ENCODE data around the gene ZNF423.

Gene ZNF423

DNA sequence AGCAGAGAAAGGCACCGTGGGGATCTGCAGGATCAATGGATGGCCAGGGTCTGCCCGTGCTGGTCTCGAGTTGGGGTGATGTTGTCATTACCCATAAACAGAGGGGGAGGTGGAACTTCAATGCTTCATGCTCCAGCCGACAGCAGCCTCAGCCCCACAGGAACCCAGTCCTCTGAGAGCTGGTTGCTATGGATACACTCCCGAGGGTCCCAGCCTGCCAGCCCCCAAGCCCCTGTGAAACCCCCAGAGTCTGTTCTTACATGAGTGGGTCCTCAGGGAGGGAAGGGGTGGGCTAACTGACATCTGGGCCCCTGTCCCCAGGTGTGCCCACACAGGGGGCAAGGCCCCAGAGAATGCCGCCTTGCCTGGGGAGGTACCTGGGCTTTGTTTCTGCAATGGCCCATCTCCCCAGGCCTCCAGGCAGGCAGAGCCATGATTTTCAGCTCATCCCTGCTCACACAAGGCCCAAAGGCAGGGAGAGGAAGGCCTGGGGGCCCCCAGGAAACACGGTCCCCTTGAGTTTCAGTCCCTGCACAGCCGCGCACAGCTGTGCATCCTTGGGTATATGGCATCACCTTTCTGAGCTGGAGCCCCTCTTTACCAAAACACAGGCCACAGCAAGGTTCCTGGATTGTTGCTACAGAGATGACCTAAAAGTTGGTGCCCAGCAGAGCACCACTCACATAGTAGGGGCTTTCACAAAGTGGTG is 223.7 kb downstream of the ZNF423 start:
- H3K36me3 ChIP-seq = peaks cover 48% of the 10 kb centered on the region
- H3K4me3 ChIP-seq = peak overlapping the region; percentile 37
- TF ChIP-seq Cebpa-rat (IDR thresholded peaks at IDR 0.05) = no peak
- peak overlapping the region; percentile 87 for H3K27ac ChIP-seq
- peaks cover 72% of the 10 kb centered on the region for H3K4me1 ChIP-seq
- H4K20me1 ChIP-seq = no peaks in the 10 kb centered on the region
- H3K9me3 ChIP-seq = peaks cover 23% of the 10 kb centered on the region
- H3K27me3 ChIP-seq = no peaks in the 10 kb centered on the region
- peak overlapping the region; percentile 86 for H3K4me2 ChIP-seq
- H3K9ac ChIP-seq = peak overlapping the region; percentile 62

DNA sequence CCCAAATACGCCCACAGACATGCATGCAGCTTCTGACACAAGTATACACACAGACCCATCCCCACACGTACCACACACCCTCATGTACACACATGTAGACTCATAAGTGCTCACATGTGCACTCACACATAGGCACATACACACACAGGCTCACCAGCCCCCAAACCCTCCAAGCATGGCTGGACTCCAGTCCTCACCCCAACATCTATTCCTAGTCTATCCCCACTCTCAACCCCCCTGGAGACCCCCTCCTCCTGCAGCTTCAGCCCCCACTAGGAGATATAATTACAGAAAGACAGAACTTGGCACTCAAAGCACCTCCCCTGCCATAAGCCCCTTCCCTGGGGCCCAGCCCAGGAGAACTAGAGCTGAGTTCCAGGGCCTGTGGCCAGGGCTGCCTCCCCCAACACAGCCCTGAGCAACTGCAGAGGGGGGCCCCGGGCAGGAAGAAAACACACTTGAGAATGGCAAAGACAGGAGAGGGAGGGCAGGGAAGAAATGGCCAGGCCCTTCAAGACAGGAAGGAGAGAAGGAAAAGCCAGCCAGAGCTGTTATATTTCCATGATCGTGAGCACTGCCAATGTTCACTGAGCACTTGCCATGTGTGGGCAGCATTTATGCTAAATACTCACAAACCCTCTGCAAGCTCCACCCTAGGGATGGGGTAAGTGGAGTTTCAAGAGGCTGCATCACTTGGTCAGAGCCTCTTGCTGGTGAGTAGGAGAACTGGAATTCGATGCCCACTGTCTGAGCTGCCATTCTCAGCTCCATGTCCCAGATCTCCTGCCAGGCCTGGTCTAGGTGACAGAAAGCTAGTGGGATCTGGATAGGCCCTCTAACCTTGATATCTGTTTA is 224.5 kb downstream of the ZNF423 start:
- Histone ChIP-seq H3K4me2 (peak overlapping the region; percentile 86), H4K20me1 (no peaks in the 10 kb centered on the region), H3K4me3 (peak overlapping the region; percentile 37), H3K27ac (peak overlapping the region; percentile 87), H3K27me3 (no peaks in the 10 kb centered on the region), H3K36me3 (peaks cover 41% of the 10 kb centered on the region), H3K9me3 (peaks cover 23% of the 10 kb centered on the region), H3K9ac (peak overlapping the region; percentile 62), H3K4me1 (peaks cover 64% of the 10 kb centered on the region)
- TF ChIP-seq Cebpa-rat (IDR thresholded peaks at IDR 0.05) = no peak

DNA sequence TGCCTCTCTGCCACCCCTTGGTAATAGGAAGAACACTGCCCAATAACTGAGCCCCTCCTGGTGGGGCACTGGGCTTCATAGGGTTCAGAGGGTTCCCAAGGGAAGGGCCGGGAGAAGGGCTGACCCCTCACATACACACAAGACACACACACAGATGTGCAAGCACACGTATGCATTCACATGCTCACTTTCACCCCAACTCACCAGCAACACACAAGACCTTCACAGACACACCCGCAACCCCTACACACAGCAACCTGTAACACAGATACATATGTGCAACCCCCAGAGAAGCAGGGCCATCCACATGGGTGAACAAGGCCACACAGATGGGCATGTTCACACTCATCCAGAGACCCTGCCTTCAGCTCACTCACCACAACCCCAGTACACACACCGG is 225.1 kb downstream of the ZNF423 start:
- Histone ChIP-seq H4K20me1 (no peaks in the 10 kb centered on the region), H3K4me3 (no peak overlapping the region), H3K9ac (peak overlapping the region; percentile 62), H3K27me3 (no peaks in the 10 kb centered on the region), H3K9me3 (peaks cover 23% of the 10 kb centered on the region), H3K4me1 (peaks cover 58% of the 10 kb centered on the region), H3K4me2 (peak overlapping the region; percentile 86), H3K36me3 (peaks cover 41% of the 10 kb centered on the region), H3K27ac (peak overlapping the region; percentile 87)
- TF ChIP-seq Cebpa-rat (IDR thresholded peaks at IDR 0.05) = no peak

DNA sequence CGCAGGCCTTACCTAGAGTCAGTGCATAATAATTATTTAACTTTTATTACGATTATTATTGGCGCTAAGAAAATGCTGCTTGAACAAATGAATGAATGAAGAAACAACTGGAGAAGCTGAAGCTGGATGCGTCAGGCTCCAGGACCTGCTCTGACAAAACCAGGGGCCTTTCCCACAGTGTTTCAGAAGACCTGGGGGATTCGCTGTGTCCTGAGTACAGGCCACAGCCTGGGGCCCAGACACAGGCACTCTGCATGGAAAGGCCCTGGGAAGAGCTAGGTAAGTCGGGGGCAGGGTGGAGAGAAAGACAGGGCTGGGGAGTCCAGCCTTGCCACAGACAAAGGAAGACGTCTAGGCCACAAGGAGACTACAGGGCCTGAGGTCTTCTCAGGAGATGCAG is 226.1 kb downstream of the ZNF423 start:
- H3K4me1 ChIP-seq = peaks cover 48% of the 10 kb centered on the region
- peaks cover 23% of the 10 kb centered on the region for H3K9me3 ChIP-seq
- no peaks in the 10 kb centered on the region for H3K27me3 ChIP-seq
- H3K4me3 ChIP-seq = no peak overlapping the region
- 0 out of 2 replicates have a peak overlapping the region, but pooled peaks have one; percentile 86 for H3K4me2 ChIP-seq
- peak overlapping the region; percentile 15; the same call in 1 of the 2 replicates for H3K27ac ChIP-seq
- H3K36me3 ChIP-seq = peaks cover 41% of the 10 kb centered on the region
- no peaks in the 10 kb centered on the region for H4K20me1 ChIP-seq
- no peak overlapping the region for H3K9ac ChIP-seq
- no peak for TF ChIP-seq Cebpa-rat (IDR thresholded peaks at IDR 0.05)

DNA sequence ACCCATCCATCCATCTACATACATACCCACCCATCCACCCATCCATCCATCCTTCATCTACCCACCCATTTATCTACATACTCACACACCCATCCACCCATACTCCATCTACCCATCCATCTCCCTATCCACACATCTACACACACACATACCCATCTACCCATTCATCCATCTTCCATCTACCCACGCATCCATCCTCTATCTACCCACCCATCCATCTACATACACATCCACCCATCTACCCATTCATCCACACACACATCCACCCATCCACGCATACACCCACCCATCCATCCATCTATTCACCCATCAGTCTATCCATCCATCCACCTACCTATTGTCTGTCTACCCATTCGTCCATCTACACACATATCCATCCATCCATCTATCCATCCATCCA is 227.8 kb downstream of the ZNF423 start:
- Histone ChIP-seq H3K36me3 (peaks cover 56% of the 10 kb centered on the region), H3K9me3 (peaks cover 23% of the 10 kb centered on the region), H3K4me1 (peaks cover 31% of the 10 kb centered on the region), H3K27ac (no peak overlapping the region), H4K20me1 (no peaks in the 10 kb centered on the region), H3K9ac (no peak overlapping the region), H3K4me2 (no peak overlapping the region), H3K27me3 (no peaks in the 10 kb centered on the region), H3K4me3 (no peak overlapping the region)
- TF ChIP-seq Cebpa-rat (IDR thresholded peaks at IDR 0.05) = no peak

DNA sequence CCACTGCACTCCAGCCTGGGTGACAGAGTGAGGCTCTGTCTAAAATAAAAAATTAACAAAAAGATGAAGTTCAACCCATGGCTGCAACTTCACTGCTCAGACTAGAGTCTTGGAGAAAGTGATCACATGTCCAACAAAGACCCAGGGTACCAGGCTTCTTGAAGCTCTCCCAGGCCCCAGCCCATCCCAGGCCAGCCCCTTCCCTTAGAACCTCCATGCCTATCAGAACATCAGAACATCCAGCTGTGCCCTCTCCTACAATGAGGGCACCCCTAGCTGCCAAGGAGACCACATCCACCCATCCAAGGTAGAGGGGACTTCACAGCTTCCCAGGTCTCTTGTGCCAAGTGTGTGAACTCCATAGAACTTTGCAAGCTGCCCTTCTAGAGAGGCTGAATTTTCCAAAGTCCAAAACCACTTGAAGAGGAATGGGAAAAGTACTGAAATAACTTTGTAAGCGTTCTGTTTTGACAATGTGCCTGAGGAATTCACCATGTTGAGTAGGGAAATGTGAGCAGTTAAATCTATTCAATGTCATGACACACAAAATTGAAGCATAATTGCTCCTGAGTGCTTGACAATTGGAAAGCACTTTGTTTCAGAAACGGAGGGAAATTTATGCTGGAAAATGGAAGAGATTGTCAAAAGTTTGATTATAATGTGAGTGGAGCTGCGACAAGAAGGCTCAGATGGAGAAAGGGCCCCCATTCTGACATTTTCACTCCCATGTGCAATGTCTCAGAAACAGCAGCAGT is 230.4 kb downstream of the ZNF423 start:
- H3K4me1 ChIP-seq = peaks cover 25% of the 10 kb centered on the region
- H3K4me2 ChIP-seq = no peak overlapping the region
- peaks cover 23% of the 10 kb centered on the region for H3K9me3 ChIP-seq
- H4K20me1 ChIP-seq = peaks cover 16% of the 10 kb centered on the region
- H3K36me3 ChIP-seq = peaks cover 65% of the 10 kb centered on the region
- no peaks in the 10 kb centered on the region for H3K27me3 ChIP-seq
- TF ChIP-seq Cebpa-rat (IDR thresholded peaks at IDR 0.05) = no peak
- H3K27ac ChIP-seq = no peak overlapping the region
- no peak overlapping the region for H3K9ac ChIP-seq
- H3K4me3 ChIP-seq = no peak overlapping the region

DNA sequence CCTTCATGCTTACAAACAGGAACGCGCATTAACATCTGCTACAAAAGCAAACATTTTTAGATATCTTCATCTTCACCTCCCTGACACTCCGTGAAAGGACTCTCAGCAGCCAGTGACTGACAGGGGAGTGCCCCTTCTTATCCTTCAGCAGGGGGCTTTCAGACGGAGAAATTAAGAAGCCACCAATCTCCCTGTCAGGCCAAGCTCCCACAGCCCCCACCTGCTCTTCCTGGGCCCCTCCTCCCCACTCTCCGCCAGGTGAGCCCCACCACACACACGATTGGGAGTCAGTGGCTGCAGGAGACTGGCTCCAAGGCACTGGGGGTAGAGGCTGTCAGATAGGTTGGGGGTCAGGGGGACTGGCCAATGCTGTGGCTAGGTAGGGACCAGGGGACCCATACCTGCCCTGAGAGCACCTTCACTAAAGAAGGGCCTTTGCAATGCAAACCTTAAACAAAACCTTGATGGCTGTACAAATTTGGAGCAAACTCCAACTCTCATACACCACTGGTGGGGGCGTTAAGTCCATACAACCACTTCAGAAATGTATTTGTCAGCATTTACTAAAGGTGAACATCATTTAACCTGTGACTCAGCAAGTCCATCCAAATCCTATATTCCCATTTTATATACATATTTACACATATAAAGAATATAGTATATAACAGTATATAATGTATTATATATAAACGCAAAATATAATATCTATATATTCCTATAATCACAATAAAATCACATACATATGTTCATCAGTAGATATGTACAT is 232.2 kb downstream of the ZNF423 start:
- H3K4me2 ChIP-seq = no peak overlapping the region
- peaks cover 28% of the 10 kb centered on the region for H3K4me1 ChIP-seq
- H3K36me3 ChIP-seq = peaks cover 64% of the 10 kb centered on the region
- H3K9me3 ChIP-seq = peaks cover 11% of the 10 kb centered on the region
- H3K4me3 ChIP-seq = no peak overlapping the region
- no peaks in the 10 kb centered on the region for H3K27me3 ChIP-seq
- H3K27ac ChIP-seq = no peak overlapping the region
- peaks cover 16% of the 10 kb centered on the region for H4K20me1 ChIP-seq
- H3K9ac ChIP-seq = no peak overlapping the region
- TF ChIP-seq Cebpa-rat (IDR thresholded peaks at IDR 0.05) = no peak

DNA sequence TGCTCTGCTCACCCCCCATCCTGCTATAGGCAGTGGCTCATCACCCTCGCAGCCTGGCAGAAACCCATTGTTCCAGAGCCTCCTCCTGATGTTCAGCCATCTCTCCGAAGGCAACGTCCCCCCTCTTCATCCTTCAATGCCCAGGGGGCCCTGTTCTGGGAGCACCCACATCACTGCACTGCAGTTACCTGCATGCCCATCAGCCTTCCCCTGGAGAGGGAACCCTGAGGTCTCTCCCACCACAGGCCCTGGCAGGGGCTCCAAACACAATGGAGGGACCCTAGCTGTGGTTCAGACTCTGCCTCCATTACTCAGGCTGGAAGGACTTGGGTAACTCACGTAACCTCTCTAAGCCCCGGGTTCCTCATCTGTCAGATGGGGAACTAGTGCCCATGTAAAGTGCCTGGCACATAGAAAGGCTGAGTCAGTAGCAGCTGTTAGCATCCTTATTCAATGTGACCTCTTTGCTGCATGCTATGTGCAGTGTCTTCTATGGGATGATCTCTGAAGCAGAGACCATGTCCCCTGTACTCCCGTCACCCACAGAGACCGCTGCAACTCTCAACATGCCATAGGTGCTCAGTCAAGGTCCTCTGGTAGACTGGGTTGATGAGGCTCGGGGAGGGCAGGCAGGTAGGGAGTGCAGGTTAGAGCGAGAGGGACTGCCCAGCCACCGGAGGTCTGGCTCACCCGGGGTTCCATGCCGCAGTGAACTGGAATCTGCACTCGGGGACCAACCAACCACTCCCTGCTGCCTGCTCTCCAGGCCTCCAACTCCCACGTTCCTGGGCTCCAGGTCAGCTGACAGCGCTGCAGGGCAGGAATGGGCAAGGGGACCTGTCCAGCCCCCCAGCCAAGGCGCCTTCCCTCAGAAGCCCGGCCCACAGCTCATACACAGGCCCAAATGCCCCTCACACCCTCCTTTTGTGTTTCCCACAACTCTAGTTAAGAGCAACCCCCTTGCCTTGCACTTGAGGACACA is 233.2 kb downstream of the ZNF423 start:
- peaks cover 16% of the 10 kb centered on the region for H4K20me1 ChIP-seq
- no peak overlapping the region for H3K4me3 ChIP-seq
- H3K27ac ChIP-seq = no peak overlapping the region
- no peak overlapping the region for H3K4me2 ChIP-seq
- no peak overlapping the region for H3K9ac ChIP-seq
- H3K9me3 ChIP-seq = peaks cover 9% of the 10 kb centered on the region; the same call in 1 of the 2 replicates
- H3K36me3 ChIP-seq = peaks cover 70% of the 10 kb centered on the region
- H3K27me3 ChIP-seq = no peaks in the 10 kb centered on the region
- H3K4me1 ChIP-seq = peaks cover 28% of the 10 kb centered on the region
- TF ChIP-seq Cebpa-rat (IDR thresholded peaks at IDR 0.05) = no peak

All from BLaER1 (cell line).